GM23338 (cell line): ENCODE results near the gene BTN3A1. TPM values are rescaled to one million over a fixed set of nuclear protein-coding genes. Genes with fewer than 3 reads are reported as not detected.

Experiments
- ATAC-seq: fragments of 200-7000 bp; cut with Tn5 transposase; 3 replicates; pipeline ENCODE4 v1.9.1; 2020
- DNase-seq: peaks from one replicate; pipeline ENCODE4 v3.0.0-alpha.2; 2015; ENCODE audit warnings: low spot score
- H2AFZ ChIP-seq: fragments of 200-600 bp; sonication (generic); 2 replicates; pipeline ENCODE4 v1.8.0; 2016; ENCODE audit warnings: antibody characterized with exemption, mild to moderate bottlenecking, moderate library complexity
- H3F3A ChIP-seq: fragments of 200-600 bp; sonication (generic); replicated peaks from 2 replicates; pipeline ENCODE4 v1.8.0; 2017; ENCODE audit warnings: antibody characterized with exemption, mixed run types, low read depth
- H3K27ac ChIP-seq: fragments of 200-600 bp; sonication (generic); 2 replicates; pipeline ENCODE4 v1.6.1; 2016; ENCODE audit warnings: low read depth
- H3K27me3 ChIP-seq: fragments of 200-600 bp; sonication (generic); 2 replicates; pipeline ENCODE4 v1.8.0; 2016; ENCODE audit warnings: mild to moderate bottlenecking, mixed run types, moderate library complexity; ENCODE audit not compliant: insufficient read depth
- H3K36me3 ChIP-seq: fragments of 200-600 bp; sonication (generic); 2 replicates; pipeline ENCODE4 v1.8.0; 2016; ENCODE audit warnings: mild to moderate bottlenecking; ENCODE audit not compliant: insufficient read depth
- H3K4me1 ChIP-seq: fragments of 200-600 bp; sonication (generic); 2 replicates; pipeline ENCODE4 v1.8.0; 2016; ENCODE audit warnings: mild to moderate bottlenecking, moderate library complexity; ENCODE audit not compliant: insufficient read depth
- H3K4me2 ChIP-seq: fragments of 200-600 bp; sonication (generic); 2 replicates; pipeline ENCODE4 v1.7.1; 2017; ENCODE audit warnings: mixed run types
- H3K4me3 ChIP-seq: fragments of 200-600 bp; sonication (generic); 2 replicates; pipeline ENCODE4 v1.6.1; 2016; ENCODE audit warnings: mixed run types
- H3K79me2 ChIP-seq: fragments of 200-600 bp; sonication (generic); replicated peaks from 2 replicates; pipeline ENCODE4 v1.8.0; 2017; ENCODE audit warnings: mild to moderate bottlenecking; ENCODE audit not compliant: insufficient read depth
- H3K9me2 ChIP-seq: fragments of 200-600 bp; sonication (generic); 2 replicates; pipeline ENCODE4 v1.8.0; 2017; ENCODE audit not compliant: insufficient read depth
- H4K20me1 ChIP-seq: fragments of 200-600 bp; sonication (generic); replicated peaks from 2 replicates; pipeline ENCODE4 v1.8.0; 2017; ENCODE audit warnings: mild to moderate bottlenecking; ENCODE audit not compliant: insufficient read depth
- H3K27ac Mint-ChIP-seq: 2 replicates; pipeline ENCODE4 v1.8.0; 2020; ENCODE audit warnings: inconsistent platforms, mild to moderate bottlenecking, moderate library complexity, mixed read lengths
- H3K27me3 Mint-ChIP-seq: 3 replicates; pipeline ENCODE4 v1.8.0; 2022; ENCODE audit warnings: low read depth, mild to moderate bottlenecking, moderate library complexity, mixed read lengths, inconsistent platforms; ENCODE audit not compliant: insufficient read depth, poor library complexity
- H3K36me3 Mint-ChIP-seq: 3 replicates; pipeline ENCODE4 v1.8.0; 2021; ENCODE audit warnings: low read depth, mild to moderate bottlenecking, inconsistent platforms, moderate library complexity, mixed read lengths
- H3K4me1 Mint-ChIP-seq: 3 replicates; pipeline ENCODE4 v1.8.0; 2020; ENCODE audit warnings: mild to moderate bottlenecking, inconsistent platforms, mixed read lengths
- H3K4me3 Mint-ChIP-seq: 3 replicates; pipeline ENCODE4 v1.8.0; 2021; ENCODE audit warnings: moderate library complexity, mild to moderate bottlenecking, inconsistent platforms, mixed read lengths
- H3K9me3 Mint-ChIP-seq: 3 replicates; pipeline ENCODE4 v1.8.0; 2020; ENCODE audit warnings: moderate library complexity, mild to moderate bottlenecking, inconsistent platforms, mixed read lengths
- CREB1 ChIP-seq: fragments of 250-450 bp; sonication (Bioruptor Pico); IDR thresholded peaks from 2 replicates; pipeline ENCODE4 v1.5.0; 2020; ENCODE audit warnings: low read depth, mild to moderate bottlenecking, moderate library complexity
- EZH2 ChIP-seq: fragments of 200-600 bp; sonication (generic); IDR thresholded peaks from one replicate; pipeline ENCODE4 v1.8.0; 2017; ENCODE audit warnings: antibody characterized with exemption, mild to moderate bottlenecking, low read depth; ENCODE audit not compliant: unreplicated experiment
- EZH2phosphoT487 ChIP-seq: fragments of 200-600 bp; sonication (generic); IDR thresholded peaks from one replicate; pipeline ENCODE4 v1.8.1; 2018; ENCODE audit warnings: antibody characterized with exemption; ENCODE audit not compliant: unreplicated experiment
- JUNB ChIP-seq: IDR thresholded peaks from one replicate; pipeline ENCODE4 v1.6.1; 2016; ENCODE audit warnings: antibody characterized with exemption; ENCODE audit not compliant: unreplicated experiment
- NANOG ChIP-seq: IDR thresholded peaks from 2 replicates; pipeline ENCODE4 v1.6.1; 2016; ENCODE audit warnings: antibody characterized with exemption, borderline replicate concordance
- POLR2AphosphoS5 ChIP-seq: IDR thresholded peaks from 2 replicates; pipeline ENCODE4 v1.6.1; 2016; ENCODE audit warnings: antibody characterized with exemption, low read depth
- REST ChIP-seq: IDR thresholded peaks from one replicate; pipeline ENCODE4 v1.6.1; 2018; ENCODE audit warnings: antibody characterized with exemption; ENCODE audit not compliant: unreplicated experiment
- ZNF114 ChIP-seq: fragments of 250-450 bp; sonication (Bioruptor Pico); IDR thresholded peaks from 2 replicates; pipeline ENCODE4 v1.5.0; 2020; ENCODE audit warnings: mild to moderate bottlenecking, moderate library complexity
- ZNF331 ChIP-seq: fragments of 250-450 bp; sonication (Bioruptor Pico); IDR thresholded peaks from 2 replicates; pipeline ENCODE4 v1.5.0; 2020; ENCODE audit warnings: low read depth, mild to moderate bottlenecking, moderate library complexity
- polyA plus RNA-seq: library from polyadenylated mRNA; unstranded; fragments of >200 nt; fragmentation: Nextera tagmentation; extraction: Ambion mirVana; gene quantifications from 2 replicates; pipeline ENCODE4 v1.2.1, GENCODE V29; 2016
- total RNA-seq: library from RNA; depleted of rRNA; stranded (reverse); fragments of >200 nt; shearing (Covaris generic); gene quantifications from 2 replicates; pipeline ENCODE4 v1.2.3, GENCODE V29; 2014
- TF ChIP-seq, protein P1 (sequence below), 2 experiments: fragments of 200-600 bp in 1 of 2; sonication (generic) in 1 of 2; conservative IDR thresholded peaks; 2 replicates each; pipeline versions ENCODE4 v1.5.1 to v1.6.1; 2016 to 2017; ENCODE audit warnings: antibody characterized with exemption in 2 of 2, low read depth in 2 of 2, mild to moderate bottlenecking in 2 of 2, moderate library complexity in 1 of 2

BTN3A1 gene
- total and polyA plus RNA-seq, 2 experiments from 2014 or later = 2.4 to 4.0 TPM

GRCh38 chr6:26360451-26361416, 41.3 kb upstream of the BTN3A1 start:
- H3K27me3 ChIP-seq = no peaks in the 10 kb centered on the region
- Mint-ChIP-seq H3K36me3 (no peaks in the 10 kb centered on the region), H3K9me3 (no peaks in the 10 kb centered on the region), H3K4me3 (no peak overlapping the region), H3K27ac (no peak overlapping the region), H3K27me3 (peaks cover 8% of the 10 kb centered on the region), H3K4me1 (no peaks in the 10 kb centered on the region)
- no peaks in the 10 kb centered on the region for H3K36me3 ChIP-seq
- no peak overlapping the region for H3K4me2 ChIP-seq
- no peak for DNase-seq
- H3K9me2 ChIP-seq = no peaks in the 10 kb centered on the region
- no peaks in the 10 kb centered on the region for H3F3A ChIP-seq
- H3K4me3 ChIP-seq = no peak overlapping the region
- ATAC-seq = no peak
- H3K79me2 ChIP-seq = no peaks in the 10 kb centered on the region
- H3K4me1 ChIP-seq = no peaks in the 10 kb centered on the region
- no peak overlapping the region for H3K27ac ChIP-seq
- no peak overlapping the region for H2AFZ ChIP-seq
- H4K20me1 ChIP-seq = no peaks in the 10 kb centered on the region
- TF ChIP-seq EZH2 (no peak), EZH2phosphoT487 (no peak), CREB1 (CRISPR knock-in tag) (no peak), JUNB (no peak), ZNF114 (CRISPR knock-in tag) (no peak), ZNF331 (CRISPR knock-in tag) (no peak), POLR2AphosphoS5 (no peak), REST (no peak)
- TF ChIP-seq, protein P1, sequence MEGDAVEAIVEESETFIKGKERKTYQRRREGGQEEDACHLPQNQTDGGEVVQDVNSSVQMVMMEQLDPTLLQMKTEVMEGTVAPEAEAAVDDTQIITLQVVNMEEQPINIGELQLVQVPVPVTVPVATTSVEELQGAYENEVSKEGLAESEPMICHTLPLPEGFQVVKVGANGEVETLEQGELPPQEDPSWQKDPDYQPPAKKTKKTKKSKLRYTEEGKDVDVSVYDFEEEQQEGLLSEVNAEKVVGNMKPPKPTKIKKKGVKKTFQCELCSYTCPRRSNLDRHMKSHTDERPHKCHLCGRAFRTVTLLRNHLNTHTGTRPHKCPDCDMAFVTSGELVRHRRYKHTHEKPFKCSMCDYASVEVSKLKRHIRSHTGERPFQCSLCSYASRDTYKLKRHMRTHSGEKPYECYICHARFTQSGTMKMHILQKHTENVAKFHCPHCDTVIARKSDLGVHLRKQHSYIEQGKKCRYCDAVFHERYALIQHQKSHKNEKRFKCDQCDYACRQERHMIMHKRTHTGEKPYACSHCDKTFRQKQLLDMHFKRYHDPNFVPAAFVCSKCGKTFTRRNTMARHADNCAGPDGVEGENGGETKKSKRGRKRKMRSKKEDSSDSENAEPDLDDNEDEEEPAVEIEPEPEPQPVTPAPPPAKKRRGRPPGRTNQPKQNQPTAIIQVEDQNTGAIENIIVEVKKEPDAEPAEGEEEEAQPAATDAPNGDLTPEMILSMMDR (conservative IDR thresholded peaks at IDR 0.05; ENCODE audit: low read depth in 2 of 2) = no peak

- Mint-ChIP-seq H3K9me3 (no peaks in the 10 kb centered on the region), H3K27ac (no peak overlapping the region), H3K36me3 (no peaks in the 10 kb centered on the region), H3K27me3 (peaks cover 8% of the 10 kb centered on the region), H3K4me1 (no peaks in the 10 kb centered on the region), H3K4me3 (no peak overlapping the region)
- H3K4me2 ChIP-seq = no peak overlapping the region
- ATAC-seq (no peak), DNase-seq (no peak)
- no peaks in the 10 kb centered on the region for H3K4me1 ChIP-seq
- H3K27ac ChIP-seq = no peak overlapping the region
- 0 out of 2 replicates have a peak overlapping the region, but pooled peaks have one; percentile 56 for H2AFZ ChIP-seq
- H3K79me2 ChIP-seq = no peaks in the 10 kb centered on the region
- no peaks in the 10 kb centered on the region for H4K20me1 ChIP-seq
- no peaks in the 10 kb centered on the region for H3K27me3 ChIP-seq
- no peaks in the 10 kb centered on the region for H3F3A ChIP-seq
- no peaks in the 10 kb centered on the region for H3K9me2 ChIP-seq
- no peak overlapping the region for H3K4me3 ChIP-seq
- no peaks in the 10 kb centered on the region for H3K36me3 ChIP-seq
- TF ChIP-seq JUNB (no peak), REST (no peak), EZH2 (no peak), NANOG (no peak), EZH2phosphoT487 (no peak)
- TF ChIP-seq, protein P1 (conservative IDR thresholded peaks at IDR 0.05; ENCODE audit: low read depth in 2 of 2) = no peak
These were observed 40.5 kb upstream of the BTN3A1 start for GRCh38 chr6:26361544-26361943.
